ELR (cell line): Measurements from ENCODE around the gene PARS2.
"Not testable (repeated sequence)": the region's sequence is repeated elsewhere in the genome, so short reads cannot be mapped to it uniquely, and the experiment has no call there.

Experiments
- DNase-seq: peaks from one replicate; pipeline ENCODE4 v3.0.0-alpha.2; 2015; ENCODE audit warnings: low read depth

The PARS2 gene

DNA sequence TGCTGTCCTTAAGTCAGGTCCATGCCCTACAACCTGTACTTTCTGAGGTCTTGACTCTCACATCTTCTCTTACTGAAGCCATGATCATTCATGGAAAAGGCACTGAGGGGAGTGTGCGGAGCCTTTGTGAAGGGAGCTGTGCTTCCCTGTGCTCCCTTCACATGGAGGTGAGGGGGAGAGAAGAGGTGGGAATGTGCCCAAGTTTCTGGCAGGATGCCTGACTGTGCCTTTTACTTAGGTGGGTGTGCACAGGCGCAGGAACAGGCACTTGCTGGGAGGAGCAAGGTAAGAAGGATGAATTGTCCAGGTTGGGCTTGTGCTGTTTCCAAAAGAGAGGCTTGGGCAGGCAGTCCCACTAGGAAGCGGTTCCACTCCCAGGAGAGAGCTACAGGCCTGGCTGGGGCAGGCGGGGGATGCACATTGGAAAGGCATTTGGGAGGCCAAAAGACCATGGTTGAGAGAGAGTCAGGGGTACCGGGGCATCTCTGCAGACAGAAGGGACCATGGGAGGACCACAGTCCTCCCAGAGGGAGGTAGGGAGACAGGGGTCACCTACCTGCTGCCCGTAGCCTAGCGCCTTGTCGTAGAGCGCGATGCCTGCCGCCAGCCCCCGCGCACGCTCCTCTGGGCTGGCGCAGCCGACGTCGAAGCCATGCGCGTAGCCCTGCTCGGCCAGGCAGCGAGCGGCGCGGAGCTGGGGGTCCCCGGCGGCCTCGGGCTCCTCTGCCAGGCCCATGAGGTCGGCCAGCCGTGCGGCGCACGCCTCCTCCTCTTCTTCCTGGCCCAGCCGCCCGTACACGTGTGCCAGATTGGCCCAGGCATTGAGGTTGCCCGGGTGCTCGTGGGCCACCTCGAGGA, 35.9 kb upstream of the PARS2 start:
- no peak for DNase-seq

DNA sequence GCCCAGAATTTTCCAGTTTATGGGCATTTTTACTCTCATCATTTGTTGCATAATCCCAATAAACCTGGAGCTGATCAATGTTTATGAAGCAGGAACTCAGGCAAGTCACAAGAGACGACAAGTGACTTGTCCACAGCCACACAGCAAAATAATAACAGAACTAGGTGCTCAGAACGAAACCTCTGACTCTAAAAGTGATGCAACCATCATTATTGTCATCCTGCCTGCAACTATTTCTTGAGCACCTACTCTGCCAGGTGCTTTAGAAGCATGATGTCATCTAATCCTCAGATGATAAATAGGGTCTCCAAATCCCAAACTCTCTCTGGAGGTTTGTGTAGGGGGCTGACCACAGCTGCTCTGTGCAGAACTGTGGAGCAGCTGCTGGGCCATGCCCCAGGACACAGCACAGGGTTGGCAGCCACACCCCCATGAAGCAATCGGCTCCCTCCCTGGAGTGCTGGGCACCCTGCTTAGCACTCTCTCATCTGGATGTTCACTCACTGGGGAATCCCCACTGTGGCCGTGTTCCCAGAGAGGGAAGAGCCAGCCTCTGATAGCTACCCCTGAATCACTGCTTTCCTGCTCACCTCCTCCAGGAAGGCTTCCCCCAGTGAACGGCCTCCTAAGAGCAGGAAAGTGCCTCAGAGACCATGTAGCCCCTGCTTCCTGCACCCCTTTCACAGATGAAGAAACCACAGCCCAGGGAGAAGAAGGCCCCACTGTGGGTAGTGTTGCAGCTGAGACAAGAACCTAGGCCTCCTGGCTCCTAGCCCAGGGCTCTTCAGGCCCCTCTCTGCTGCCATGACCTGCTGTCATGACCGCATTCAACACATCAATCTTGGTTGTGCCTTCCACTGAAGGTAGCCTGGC, 34.7 kb upstream of the PARS2 start:
- peak; percentile 35 for DNase-seq

DNA sequence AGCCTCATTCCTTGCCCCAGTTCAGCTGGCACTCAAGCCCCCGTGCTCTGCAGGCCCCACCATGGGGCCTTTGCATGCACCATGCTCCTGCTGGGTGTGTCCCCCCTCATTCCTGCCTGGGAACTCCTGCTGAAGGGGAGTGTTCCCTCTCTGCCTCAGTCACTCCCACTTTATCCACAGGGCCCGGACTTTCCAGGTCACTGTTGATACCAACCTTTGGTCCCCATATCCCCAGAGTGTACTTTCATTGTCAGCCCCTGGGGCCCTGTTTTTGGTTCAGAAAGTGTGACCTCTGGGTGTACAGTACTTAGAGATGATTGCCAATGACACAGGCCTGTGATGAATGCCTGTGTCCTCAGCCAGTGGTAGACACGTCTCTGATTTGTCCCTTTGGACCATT, 33.9 kb upstream of the PARS2 start:
- DNase-seq: no peak

DNA sequence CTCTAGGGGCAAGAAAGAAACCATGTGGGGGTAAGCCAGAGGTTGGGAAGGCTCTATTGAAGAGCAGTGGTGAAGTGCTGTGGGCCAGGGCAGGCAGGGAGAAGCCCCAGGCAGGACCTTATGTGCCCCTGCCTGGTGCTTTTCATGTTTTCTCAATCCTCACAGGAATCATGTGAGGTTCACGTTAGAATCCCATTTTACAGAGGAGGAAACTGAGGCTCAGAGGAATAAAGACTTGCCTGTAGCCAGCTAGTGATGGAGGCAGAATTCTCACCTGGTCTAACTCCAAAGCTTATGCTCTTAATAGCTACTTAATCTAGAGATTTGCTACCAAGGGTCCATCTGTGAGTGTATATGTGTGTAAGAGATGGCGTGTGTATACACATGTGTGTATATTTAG, 32.6 kb upstream of the PARS2 start:
- no peak for DNase-seq

DNA sequence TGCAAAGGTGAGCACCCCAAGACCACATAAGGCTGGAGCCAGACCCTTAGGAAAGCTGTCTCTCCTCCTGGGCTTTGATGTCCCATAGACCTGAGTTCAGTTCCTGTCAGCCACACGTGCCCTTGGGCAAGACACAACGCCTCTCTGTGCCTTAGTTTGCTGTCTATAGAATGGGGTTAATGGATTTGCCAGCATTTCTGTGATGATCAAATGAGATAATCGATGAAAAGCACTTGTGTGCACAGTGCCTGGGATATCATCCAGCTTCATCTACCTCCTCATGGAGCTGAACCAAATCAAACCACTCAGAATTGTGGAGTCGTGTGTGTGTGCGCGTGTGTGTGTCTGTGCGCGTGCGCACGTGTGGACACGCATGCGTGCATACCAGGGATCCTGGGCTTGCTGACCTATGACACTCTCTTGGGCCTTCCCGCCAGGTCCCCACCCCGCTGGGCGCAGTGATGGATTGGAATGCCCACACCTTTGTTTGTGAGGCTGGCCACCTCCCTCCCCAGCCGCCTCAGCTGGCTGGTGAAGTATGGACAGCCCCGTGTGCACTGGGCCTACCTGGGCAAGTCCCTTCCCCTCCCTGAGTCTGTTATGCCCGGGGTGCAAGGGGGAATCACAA, 31.6 kb upstream of the PARS2 start:
- DNase-seq: no peak

DNA sequence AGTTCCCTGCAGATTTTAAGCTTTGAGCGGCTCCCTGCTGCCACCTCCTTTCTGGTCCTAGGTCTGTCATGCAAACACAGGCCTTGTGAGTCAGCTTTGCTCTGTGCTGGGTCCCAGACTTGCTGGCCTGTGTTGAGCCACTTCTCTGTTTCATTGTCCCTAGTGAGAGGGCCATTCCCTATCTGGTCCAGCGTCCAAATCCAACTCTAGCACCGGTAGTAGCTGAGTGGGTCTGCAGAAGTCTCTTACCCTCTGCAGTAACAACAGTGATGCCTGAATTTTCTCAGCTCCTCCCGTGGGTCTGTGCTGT, 31.0 kb upstream of the PARS2 start:
- DNase-seq: peak; percentile 21

DNA sequence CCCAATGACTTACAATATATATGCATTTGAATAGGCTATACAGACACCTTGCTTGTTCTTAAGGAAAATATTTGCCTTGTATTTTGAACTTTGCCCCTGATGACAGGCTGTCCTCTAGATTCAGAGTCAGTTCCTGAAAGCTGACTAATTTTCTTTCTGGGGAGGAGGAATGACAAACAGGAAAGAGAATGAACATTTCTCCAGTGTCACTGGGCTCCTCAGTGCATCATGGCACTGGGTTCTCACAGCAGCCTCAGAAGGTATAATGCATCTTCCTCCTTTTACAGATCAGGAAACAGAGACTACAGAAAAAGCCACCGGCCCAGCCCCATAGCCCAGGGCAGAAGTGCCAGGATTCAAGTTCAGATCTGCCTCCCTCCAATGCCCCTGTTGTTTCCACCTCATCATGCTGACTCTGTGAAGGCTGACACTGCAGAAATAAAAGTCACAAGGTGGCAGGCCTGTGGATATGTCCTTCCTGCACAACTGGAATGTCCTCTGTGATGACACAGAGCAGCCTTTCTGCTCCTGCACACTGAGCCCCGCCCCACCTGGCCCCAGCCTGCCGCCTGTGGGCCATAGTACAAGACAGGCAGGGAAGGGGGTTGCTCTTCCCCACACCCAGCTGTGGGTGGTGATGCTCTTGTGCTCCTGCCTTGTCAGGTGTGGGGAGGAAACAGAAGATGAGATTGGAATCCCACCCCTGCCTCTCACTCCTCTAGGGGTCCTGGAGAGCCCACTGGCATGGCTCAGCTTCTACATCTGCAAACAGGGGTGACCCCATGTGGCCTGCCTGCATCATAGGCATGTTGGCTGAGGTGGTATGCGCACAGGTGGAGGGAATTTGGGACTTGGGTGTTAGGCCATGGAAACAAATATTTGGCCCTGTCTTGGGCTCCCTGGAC, 30.4 kb upstream of the PARS2 start:
- DNase-seq: peak; percentile 54

DNA sequence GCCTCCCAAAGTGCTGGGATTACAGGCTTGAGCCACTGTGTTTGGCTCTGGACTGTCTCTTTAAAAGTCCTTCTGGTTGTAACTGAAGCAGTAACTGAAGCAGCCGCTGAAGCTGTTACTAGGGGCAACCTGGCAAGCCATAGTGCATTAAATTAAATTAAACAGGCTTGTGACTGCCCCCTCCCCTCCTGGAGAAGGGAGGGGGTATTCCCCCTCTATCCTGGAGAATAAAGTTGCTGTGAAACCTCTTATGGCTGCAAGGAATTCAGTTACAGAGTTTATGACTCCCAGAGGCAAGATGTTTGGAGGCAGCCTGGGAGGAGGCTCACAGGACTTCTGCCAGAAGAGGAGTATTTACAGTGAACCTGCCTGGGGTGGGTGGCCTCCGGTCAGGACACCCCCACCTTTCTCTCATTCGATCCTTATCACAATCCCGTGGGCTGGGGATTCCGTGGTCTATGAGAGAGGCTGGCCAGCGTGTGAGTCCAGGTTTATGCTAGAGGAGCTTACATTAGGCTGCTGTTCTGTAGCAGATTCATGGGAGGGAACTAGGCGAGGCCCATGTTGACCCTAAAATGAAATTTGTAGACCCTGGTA, 28.5 kb upstream of the PARS2 start:
- no peak for DNase-seq

DNA sequence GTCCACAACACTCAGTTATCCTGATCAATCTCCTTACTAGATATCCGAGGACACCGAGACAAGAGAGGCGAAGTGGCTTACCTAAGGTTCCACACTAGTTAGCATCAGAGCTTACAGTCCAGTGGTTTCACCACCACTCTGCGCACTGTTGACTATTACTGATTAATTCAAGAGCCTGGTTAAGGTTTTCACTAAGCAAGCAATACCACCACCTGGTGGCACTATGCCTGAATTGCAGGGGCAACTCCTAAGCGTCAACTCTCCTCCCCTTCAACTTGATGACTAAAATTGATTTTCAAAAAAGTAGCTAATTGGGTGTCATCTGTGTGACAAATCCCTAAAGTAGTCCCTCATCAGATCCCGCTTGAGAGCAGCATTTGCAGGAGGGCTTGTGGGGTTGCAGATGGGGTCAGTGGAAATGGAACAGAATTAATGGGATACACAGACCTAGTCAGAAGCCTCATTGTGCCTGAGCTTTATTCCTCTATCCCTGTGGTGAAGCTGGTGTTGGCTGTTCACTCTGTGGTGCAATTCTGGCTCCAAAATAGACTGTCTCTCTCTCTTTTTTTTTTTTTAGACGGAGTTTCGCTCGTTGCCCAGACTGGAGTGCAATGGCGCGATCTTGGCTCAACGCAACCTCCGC, 27.7 kb upstream of the PARS2 start:
- peak; percentile 46 for DNase-seq

DNA sequence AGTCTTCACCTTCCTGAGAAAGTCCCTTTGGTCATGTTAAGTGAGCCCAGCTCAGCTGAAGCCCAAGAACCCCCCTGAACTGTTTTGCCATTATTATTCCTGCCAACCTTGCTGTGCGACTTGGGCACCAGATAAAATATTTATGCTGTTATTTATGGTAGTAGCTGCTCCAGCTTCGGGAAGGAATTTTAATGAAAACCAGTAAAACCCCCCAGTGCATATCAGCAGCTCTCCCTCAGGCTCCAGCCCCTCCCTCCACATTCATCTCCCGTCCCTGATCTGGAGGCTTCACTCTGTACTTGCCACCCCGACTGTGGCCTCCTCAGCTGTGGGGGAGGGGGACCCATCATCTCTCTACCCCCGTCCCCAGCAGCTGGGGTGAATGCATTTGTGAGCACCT, 24.1 kb upstream of the PARS2 start:
- no peak for DNase-seq

DNA sequence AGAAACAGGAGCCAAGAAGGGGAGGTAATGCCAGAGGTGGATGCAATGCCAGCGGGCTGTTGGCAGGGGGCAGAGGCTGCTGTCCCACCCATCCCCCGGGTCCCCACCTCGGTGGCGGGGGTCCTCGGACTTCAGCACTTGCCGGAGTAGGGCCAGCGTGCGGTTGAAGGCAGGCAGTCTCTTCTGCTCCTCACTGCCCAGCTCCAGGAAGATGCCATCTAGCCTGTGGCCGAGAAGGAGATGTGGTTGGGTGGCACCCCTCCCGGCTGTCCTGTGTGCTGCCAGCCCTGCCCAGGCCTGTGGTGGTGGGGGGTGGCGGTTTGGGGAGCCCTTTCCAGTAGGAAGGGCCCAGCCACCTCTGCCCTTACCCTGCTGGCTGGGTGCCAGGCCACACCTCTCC, 23.3 kb upstream of the PARS2 start:
- DNase-seq: no peak

DNA sequence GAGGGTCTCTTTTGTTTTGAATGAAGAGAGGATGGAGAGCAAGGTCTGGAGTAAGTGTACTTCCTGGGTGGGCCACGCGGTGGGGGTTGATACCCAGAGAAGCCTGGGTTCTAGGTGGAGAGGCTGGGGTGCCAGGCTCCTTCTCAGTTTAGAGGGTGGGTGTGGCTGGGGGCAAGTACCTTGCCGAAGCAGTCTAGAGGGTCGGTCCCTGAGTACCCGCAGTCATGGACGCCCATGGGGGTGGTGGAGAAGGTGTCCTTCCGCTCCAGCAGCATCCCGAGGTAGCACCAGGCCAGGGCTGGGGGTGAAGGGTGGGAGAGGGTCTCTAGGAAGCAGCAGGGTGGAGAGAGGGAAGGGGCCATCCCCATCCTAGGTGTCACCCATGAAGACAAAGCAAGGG, 22.5 kb upstream of the PARS2 start:
- no peak for DNase-seq

DNA sequence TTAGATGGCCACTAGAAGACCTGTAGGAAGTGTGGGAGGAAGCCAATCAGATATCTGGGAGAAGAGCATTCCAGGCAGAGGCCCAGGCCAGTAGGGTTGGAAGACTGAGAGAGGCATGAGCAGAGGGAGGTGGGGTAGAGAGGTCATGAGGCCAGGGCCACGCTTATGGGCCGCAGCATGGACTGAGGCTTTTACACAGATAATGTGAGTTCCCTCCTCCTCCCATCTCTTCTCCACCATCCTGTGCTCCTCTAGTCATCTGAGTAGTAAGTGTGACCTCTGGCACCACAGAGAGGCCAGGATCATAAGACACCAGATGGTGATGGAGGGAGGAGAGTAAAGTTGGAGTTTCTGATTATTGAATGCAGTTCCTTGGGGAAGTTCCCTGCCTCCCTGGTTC, 19.7 kb upstream of the PARS2 start:
- no peak for DNase-seq

DNA sequence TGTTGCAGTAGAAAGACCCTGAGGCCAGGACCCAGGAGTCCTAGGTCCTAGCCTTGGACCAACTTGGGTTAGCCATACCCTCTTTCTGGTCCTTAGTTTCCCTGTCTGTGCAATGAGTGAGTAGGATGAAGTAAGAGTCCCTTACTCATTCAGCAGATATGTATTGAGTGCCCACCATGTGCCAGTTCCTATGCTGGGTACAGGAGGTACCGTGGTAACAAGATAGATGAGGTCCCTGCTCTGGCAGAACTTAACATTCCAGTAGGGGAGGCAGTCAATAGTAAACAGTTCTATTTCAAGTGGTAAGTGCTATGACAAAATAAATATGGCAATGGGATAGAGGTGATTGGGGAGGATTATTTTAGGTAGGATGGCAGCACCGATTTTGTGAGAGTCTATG, 18.3 kb upstream of the PARS2 start:
- no peak for DNase-seq

DNA sequence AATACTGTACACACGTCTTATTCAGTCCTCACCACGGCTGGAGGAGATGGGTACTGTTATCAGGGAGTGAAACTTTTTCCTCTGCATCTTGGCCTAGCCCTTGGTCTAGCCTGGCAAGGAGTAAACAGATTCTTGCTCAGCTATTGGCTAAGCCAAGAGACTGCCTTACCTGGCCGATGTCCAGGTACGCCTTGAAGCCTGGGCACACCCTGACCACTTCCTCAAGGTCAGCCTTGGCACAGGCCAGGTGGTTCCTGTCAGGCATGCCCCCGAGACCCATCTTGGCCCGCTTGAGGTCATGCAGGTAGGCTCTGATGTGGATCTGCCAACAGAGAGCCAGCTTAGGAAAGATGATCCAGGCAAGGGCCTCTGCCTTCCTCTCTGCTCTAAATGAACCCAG, 17.8 kb upstream of the PARS2 start:
- no peak for DNase-seq

DNA sequence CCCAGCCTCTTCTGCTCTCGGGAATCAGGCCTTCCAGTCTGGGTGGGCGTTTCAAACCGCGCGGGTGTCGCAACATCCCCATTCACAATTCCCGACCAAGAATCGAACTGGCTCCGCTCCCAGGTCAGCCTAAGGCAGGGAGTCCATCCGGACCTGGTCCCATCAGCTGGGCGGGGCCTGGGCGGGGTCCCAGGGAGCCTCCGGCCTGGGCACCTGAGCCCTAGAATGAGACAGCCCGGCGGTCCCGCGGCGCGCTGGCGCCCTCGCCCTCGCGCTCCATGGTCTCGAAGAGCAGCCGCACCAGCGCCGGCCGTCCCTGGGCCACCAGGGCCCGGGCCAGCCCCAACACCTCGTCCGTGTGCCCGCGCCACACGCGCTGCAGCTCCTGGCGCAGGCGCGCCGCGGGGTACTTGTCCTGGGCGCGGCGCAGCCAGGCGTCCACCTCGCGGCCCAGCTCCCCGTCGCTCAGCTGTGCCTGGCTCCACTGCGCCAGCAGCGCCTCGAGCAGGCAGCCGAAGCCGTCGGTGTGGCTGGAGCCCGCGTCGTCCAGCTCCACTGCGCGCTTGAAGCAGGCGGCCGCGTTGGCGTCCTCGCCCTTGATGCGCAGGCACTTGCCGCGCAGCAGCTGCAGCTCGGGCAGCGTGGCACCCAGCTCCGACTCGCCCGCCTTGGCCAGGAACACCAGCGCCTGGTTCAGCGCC, 16.9 kb upstream of the PARS2 start:
- DNase-seq: no peak

DNA sequence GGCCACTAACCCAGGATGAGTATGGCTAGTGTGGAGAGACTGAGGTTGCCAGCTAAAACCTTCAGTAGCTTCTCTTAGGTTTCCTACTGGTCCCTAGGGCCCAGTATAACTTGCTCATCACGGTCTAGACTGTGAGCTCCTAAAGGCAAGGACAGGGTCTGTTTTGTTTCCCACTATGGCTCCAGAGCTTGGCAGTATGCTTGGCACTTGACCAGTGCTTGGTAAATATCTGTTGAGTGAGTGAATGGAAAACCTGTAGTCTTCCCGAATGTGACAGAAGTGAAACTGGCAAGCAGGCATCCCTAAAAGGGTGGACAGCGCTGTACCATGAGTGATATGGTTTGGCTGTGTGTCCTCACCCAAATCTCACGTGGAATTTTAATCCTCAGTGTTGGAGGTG, 13.1 kb upstream of the PARS2 start:
- DNase-seq: no peak

DNA sequence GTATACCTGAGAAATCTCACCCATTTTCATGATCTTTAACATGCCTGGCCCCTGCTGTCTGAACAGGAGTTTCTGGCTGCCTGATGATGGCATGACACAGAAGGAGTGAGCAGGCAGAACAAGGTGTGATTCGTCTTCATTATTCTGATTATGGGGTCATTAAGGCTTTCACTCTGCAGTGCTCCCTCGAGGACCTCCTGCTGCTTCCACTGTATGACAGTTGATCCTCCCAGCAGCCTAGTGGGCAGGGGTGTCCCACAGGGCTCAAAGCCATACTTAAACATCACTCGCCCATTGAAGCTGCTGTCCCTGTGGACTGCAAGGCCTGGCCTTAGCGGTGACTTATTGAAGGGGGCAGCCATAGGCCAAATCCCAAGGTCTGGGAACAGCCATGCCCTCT, 12.7 kb upstream of the PARS2 start:
- no peak for DNase-seq

DNA sequence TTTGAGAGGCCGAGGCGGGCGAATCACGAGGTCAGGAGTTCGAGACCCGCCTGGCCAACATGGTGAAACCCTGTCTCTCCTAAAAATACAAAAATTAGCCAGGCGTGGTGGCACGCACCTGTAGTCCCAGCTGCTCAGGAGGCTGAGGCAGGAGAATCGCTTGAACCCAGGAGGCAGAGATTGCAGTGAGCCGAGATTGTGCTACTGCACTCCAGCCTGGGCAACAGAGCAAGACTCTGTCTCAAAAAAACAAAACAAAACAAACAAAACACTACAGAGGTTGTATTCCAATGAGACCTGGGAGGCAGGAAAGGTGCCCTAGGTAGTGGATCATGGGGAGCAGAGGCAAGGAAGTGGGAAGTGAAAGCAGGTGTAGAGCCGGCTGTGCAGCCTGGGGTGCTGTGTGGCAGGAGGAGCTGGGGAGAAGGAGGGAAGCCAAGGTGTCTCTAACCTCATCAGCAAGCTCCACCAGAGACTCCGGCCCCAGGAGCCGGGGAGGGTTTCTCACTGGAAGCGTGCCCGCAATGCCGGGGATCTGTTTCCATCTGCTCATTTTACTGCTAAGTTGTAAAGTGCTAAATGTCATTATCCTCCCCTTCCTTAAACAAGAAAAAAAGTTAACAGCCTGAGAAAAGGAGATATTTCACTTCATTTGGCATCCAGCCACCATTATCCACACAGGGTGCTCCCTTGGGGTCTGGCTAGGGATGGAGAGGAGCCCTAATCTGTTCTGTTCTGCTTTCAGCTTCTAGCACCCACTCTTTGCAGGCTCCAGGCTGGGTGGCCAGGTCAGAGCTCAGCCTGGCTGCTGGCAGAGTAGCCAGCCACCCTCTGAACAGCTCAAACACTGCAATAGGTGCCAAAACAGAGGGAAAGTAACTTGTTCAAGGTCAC, 11.8 kb upstream of the PARS2 start:
- not testable (repeated sequence) for DNase-seq
